Measurements from ENCODE around the gene RAPGEF3. TPM values are rescaled to one million over a fixed set of nuclear protein-coding genes. Genes with fewer than 3 reads are reported as not detected.

Gene RAPGEF3
- total and polyA plus RNA-seq, 9 of the 15 experiments (the other 6 are each of a cell fraction or from before 2014, with no cell fraction given) = 0.03 to 0.78 (median 0.37) TPM; not detected in 1

DNA sequence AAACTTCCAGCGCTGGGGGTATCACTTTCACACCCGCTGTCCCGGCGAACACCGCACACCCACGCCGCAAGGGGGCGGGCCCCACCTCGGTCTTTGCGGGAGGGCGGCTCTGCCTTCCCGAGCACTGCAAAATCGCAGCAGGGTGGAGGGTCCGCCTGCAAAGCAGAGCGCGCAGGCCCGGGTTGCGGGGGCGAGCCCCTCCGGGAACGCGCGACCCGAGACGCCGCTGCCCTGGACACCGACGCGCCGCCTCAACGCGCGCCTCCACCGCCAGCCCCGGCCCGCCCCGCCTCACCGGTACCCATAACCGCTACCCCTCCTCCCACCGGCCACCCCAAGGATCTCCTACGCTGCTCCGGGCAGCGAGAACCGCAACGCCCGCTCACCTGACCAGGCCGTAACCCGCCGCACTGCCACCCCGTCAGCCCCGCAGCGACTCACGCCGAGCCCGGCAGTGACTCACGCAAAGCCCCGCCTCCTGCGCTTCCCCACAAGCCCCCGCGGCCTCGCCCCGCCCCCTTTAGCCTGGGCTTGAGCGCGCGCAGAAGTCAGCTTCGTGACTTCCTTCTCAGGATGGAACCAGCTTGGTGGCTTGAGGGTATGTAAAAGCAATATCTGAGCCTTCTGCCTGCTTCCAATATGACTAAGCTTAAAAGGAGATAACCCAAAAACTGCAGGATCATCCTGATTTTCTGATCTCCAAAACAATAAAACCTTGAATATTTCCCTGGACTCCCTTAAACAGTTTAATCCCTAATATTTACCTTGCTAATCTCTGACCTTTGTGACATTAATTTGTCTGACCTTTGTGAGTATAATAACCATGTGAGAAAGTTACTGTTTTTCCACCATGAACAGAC lies 52.9 kb downstream of the RAPGEF3 start, which contains the start of gene RPAP3 (continued):
- TF ChIP-seq SIX5 (IDR thresholded peaks at IDR 0.05; ENCODE audit: borderline replicate concordance in 1 of 2, insufficient read depth in 1 of 2, low read depth in 1 of 2, low read length in 2 of 2) = no peak
- TF ChIP-seq, protein P1, sequence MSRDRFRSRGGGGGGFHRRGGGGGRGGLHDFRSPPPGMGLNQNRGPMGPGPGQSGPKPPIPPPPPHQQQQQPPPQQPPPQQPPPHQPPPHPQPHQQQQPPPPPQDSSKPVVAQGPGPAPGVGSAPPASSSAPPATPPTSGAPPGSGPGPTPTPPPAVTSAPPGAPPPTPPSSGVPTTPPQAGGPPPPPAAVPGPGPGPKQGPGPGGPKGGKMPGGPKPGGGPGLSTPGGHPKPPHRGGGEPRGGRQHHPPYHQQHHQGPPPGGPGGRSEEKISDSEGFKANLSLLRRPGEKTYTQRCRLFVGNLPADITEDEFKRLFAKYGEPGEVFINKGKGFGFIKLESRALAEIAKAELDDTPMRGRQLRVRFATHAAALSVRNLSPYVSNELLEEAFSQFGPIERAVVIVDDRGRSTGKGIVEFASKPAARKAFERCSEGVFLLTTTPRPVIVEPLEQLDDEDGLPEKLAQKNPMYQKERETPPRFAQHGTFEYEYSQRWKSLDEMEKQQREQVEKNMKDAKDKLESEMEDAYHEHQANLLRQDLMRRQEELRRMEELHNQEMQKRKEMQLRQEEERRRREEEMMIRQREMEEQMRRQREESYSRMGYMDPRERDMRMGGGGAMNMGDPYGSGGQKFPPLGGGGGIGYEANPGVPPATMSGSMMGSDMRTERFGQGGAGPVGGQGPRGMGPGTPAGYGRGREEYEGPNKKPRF (IDR thresholded peaks at IDR 0.05; ENCODE audit: low read depth, low read length) = no peak
- no peak for TF ChIP-seq RFX1 (IDR thresholded peaks at IDR 0.05)
- no peak for TF ChIP-seq CCAR2 (IDR thresholded peaks at IDR 0.05; ENCODE audit: low read depth, low read length)
- TF ChIP-seq ERF (CRISPR knock-in tag; IDR thresholded peaks at IDR 0.05) = peak; percentile 52
- TF ChIP-seq TAF15 (IDR thresholded peaks at IDR 0.05; ENCODE audit: low read depth, low read length) = no peak
- TF ChIP-seq ZNF444 (CRISPR knock-in tag; IDR thresholded peaks at IDR 0.05) = no peak
- no peak for TF ChIP-seq RAD51 (IDR thresholded peaks at IDR 0.05; ENCODE audit: borderline replicate concordance, low read depth)
- no peak for TF ChIP-seq FOXK1 (CRISPR knock-in tag; IDR thresholded peaks at IDR 0.05; ENCODE audit: borderline replicate concordance)
- TF ChIP-seq STAG1 (CRISPR knock-in tag; IDR thresholded peaks at IDR 0.05; ENCODE audit: borderline replicate concordance) = no peak
- no peak for TF ChIP-seq RNF2 (IDR thresholded peaks at IDR 0.05)
- TF ChIP-seq, protein P2, sequence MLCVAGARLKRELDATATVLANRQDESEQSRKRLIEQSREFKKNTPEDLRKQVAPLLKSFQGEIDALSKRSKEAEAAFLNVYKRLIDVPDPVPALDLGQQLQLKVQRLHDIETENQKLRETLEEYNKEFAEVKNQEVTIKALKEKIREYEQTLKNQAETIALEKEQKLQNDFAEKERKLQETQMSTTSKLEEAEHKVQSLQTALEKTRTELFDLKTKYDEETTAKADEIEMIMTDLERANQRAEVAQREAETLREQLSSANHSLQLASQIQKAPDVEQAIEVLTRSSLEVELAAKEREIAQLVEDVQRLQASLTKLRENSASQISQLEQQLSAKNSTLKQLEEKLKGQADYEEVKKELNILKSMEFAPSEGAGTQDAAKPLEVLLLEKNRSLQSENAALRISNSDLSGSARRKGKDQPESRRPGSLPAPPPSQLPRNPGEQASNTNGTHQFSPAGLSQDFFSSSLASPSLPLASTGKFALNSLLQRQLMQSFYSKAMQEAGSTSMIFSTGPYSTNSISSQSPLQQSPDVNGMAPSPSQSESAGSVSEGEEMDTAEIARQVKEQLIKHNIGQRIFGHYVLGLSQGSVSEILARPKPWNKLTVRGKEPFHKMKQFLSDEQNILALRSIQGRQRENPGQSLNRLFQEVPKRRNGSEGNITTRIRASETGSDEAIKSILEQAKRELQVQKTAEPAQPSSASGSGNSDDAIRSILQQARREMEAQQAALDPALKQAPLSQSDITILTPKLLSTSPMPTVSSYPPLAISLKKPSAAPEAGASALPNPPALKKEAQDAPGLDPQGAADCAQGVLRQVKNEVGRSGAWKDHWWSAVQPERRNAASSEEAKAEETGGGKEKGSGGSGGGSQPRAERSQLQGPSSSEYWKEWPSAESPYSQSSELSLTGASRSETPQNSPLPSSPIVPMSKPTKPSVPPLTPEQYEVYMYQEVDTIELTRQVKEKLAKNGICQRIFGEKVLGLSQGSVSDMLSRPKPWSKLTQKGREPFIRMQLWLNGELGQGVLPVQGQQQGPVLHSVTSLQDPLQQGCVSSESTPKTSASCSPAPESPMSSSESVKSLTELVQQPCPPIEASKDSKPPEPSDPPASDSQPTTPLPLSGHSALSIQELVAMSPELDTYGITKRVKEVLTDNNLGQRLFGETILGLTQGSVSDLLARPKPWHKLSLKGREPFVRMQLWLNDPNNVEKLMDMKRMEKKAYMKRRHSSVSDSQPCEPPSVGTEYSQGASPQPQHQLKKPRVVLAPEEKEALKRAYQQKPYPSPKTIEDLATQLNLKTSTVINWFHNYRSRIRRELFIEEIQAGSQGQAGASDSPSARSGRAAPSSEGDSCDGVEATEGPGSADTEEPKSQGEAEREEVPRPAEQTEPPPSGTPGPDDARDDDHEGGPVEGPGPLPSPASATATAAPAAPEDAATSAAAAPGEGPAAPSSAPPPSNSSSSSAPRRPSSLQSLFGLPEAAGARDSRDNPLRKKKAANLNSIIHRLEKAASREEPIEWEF (CRISPR knock-in tag; IDR thresholded peaks at IDR 0.05) = no peak
- no peak for TF ChIP-seq HNRNPUL1 (IDR thresholded peaks at IDR 0.05; ENCODE audit: low read length)
- no peak for TF ChIP-seq ZNF561 (CRISPR knock-in tag; conservative IDR thresholded peaks at IDR 0.05)
- no peak for TF ChIP-seq CHCHD3 (CRISPR knock-in tag; IDR thresholded peaks at IDR 0.05)
- TF ChIP-seq ZNF311 (CRISPR knock-in tag; IDR thresholded peaks at IDR 0.05) = no peak
- no peak for TF ChIP-seq MEIS2 (IDR thresholded peaks at IDR 0.05; ENCODE audit: partially characterized antibody)
- no peak for TF ChIP-seq KAT2B (IDR thresholded peaks at IDR 0.05; ENCODE audit: low read depth, low read length)
- TF ChIP-seq, protein P3, sequence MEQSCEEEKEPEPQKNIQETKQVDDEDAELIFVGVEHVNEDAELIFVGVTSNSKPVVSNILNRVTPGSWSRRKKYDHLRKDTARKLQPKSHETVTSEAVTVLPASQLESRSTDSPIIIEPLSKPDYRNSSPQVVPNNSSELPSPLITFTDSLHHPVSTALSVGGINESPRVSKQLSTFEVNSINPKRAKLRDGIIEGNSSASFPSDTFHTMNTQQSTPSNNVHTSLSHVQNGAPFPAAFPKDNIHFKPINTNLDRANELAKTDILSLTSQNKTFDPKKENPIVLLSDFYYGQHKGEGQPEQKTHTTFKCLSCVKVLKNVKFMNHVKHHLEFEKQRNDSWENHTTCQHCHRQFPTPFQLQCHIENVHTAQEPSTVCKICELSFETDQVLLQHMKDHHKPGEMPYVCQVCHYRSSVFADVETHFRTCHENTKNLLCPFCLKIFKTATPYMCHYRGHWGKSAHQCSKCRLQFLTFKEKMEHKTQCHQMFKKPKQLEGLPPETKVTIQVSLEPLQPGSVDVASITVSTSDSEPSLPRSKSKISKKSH (CRISPR knock-in tag; IDR thresholded peaks at IDR 0.05) = no peak
